ENCODE data around the gene ACAD10.
A peak's percentile ranks its signal among the peaks of the same experiment; 100 is the strongest.

ACAD10 gene

GRCh38 chr12:111685811-111686573 lies at the start of gene ACAD10, which contains the start of gene BRAP:
ACAD10 (plus strand) TSS chr12:111686053; CDS start chr12:111692710, 6,657 bp downstream.
BRAP (minus strand) TSS chr12:111685956; CDS start chr12:111685792, 164 bp downstream.
- POLR2A ChIA-PET, result interaction anchor here (0.6 to 1.4 kb wide), 7 partner anchors 8 to 280 kb away, joined by 3 to 4 read pairs (median 3); partner anchors contain the start of gene SH2B3
- TF ChIP-seq CTCF (IDR thresholded peaks at IDR 0.05; ENCODE audit: insufficient read depth, low read length, missing control alignments), result no peak
- H3K4me3 ChIP-seq (ENCODE audit: low read depth, low read length), result peak within 1 kb of the TSS; percentile 99
- CTCF ChIA-PET, result interaction anchor here (1.1 to 3.0 kb wide), 6 partner anchors 9 to 288 kb away, joined by 3 to 9 read pairs (median 6); no protein-coding TSS in a partner anchor
- DNase-seq (ENCODE audit: low read depth, low spot score), result peak; percentile 52

DNA sequence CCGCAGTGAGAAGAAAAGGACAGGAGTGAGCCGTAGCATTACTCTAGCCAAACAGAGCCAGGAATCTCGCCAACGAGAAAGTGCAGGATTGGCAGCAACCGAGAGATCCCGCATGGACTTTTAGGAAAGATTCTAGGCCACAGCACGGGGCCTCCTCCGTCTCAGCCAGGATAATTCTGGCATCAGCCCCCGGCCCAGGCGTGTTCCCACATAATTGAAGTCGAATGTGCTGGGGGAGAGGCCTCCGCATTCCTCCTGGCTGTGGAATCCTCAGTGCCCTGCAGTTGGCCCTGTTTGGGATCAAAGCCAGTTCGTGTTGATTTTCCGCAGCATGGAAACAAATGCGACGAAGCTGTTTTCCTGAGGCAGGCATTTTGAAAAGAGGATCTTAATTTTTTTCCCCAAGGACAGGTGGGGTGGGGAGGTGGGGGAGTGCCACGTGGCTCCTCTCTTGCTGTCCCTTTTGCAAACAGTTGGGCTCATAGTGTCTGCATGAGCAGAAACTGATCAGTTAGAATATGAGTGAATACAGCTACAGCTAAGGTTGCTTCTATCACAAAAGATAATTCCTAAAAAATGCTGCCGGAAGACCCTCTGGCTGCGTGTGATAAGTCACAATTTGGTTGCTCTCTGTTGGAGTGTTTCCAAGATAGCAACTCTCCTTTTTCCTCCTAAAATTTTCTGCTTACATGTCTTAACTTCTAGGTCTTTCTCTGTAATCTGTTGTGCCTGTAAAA lies 49.5 kb upstream of the ACAD10 start:
- POLR2A ChIA-PET, result interaction anchor here (0.6 kb wide), 1 partner anchor 10 kb away, joined by 3 read pairs; no protein-coding TSS in a partner anchor
- no peak overlapping the region; the same call in 1 of the 2 replicates for H3K4me3 ChIP-seq (ENCODE audit: low read depth, low read length)

DNA sequence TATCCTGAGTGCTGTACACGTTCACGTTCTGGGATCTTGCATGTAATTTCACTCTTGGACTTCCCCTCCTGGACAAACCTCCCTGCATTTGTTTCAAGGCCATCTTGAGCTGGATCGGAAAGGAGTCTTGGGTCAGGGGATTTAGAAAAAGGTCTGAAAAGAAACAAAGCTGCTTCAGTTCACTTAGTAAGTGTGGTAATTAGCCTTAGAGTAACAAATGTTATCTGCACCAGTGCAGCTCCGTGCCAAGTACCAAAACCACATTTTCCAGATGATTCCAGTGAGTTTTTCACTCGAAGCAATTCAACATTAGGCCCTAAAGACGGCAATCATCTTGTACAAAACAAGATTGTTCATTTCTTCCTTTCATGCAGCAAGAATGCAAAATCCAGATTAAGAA lies 47.3 kb upstream of the ACAD10 start:
- ChIA-PET CTCF (interaction anchor here (0.9 kb wide), 1 partner anchor 52 kb away, joined by 3 read pairs; no protein-coding TSS in a partner anchor), POLR2A (no interaction called here)
- DNase-seq (ENCODE audit: low read depth, low spot score), result no peak
- H3K4me3 ChIP-seq (ENCODE audit: low read depth, low read length), result no peak overlapping the region
- TF ChIP-seq CTCF (IDR thresholded peaks at IDR 0.05; ENCODE audit: insufficient read depth, low read length, missing control alignments), result no peak

More for the DNA sequence above, 49.5 kb upstream of the ACAD10 start:
- CTCF ChIA-PET, result interaction anchor here (1.0 kb wide), 1 partner anchor 305 kb away, joined by 3 read pairs; no protein-coding TSS in a partner anchor
- TF ChIP-seq CTCF (IDR thresholded peaks at IDR 0.05; ENCODE audit: insufficient read depth, low read length, missing control alignments), result no peak
- peak; percentile 46 for DNase-seq (ENCODE audit: low read depth, low spot score)

DNA sequence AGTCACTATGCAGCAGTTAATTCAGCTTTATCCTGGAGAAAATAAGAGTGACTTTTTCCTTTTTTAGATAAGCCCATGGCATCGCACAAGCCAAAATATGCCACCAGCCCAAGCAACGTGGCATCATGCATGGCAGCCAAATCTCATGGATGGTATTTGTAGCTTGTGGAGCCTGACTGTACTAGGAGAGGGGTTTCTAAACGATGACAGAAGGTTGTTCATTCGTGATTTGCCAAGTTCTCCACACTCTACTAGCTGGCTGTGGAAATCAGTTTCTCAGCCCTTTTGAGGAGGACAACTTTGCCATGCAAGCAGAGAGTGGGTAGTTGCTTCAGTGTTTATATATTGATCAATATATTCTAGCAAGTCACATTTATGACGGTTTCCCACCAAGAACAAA lies 45.3 kb upstream of the ACAD10 start:
- TF ChIP-seq CTCF (IDR thresholded peaks at IDR 0.05; ENCODE audit: insufficient read depth, low read length, missing control alignments), result no peak
- CTCF ChIA-PET, result no interaction called here
- no peak overlapping the region for H3K4me3 ChIP-seq (ENCODE audit: low read depth, low read length)
- POLR2A ChIA-PET, result no interaction called here
- DNase-seq (ENCODE audit: low read depth, low spot score), result no peak

- no peak overlapping the region for H3K4me3 ChIP-seq (ENCODE audit: low read depth, low read length)
- POLR2A ChIA-PET, result no interaction called here
- CTCF ChIA-PET, result interaction anchor here (2.3 kb wide), 1 partner anchor 11 kb away, joined by 7 read pairs; no protein-coding TSS in a partner anchor
- no peak for TF ChIP-seq CTCF (IDR thresholded peaks at IDR 0.05; ENCODE audit: insufficient read depth, low read length, missing control alignments)
- DNase-seq (ENCODE audit: low read depth, low spot score), result no peak
Measured at GRCh38 chr12:111642681-111643426, 43.0 kb upstream of the ACAD10 start.
